GM20000 (cell line): ENCODE measurements around the gene CLSTN2.

Source experiments
- DNase-seq: peaks from one replicate; pipeline ENCODE4 v3.0.0; 2012; ENCODE audit warnings: low spot score
- CTCF ChIP-seq: IDR thresholded peaks from 2 replicates; pipeline ENCODE4 v1.5.1; 2012; ENCODE audit warnings: mild to moderate bottlenecking, control low read depth; ENCODE audit errors: extremely low read depth, missing control alignments

Gene CLSTN2

GRCh38 chr3:140244893-140245292 lies 309.9 kb downstream of the CLSTN2 start:
- no peak for DNase-seq
- TF ChIP-seq CTCF, result no peak

DNA sequence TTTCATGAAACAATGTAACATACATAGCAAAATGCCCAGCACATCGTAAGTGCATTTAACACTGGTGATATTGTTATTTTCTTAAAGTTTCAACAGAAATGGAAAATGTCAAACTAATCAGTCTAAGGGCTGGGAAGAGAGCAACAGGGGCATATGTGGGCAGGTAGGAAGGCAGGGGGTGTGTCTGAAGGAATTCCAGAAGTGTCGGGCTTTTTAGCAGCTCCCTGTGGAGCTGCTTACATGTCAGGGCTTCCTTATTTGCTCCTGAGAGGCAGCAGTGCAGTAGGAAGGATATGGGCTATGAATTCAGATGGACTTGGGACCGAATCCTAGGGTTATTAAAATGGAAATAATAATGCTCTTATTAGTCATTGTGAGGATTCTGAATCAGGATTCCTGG lies 311.6 kb downstream of the CLSTN2 start:
- TF ChIP-seq CTCF, result no peak
- no peak for DNase-seq

- no peak for TF ChIP-seq CTCF
- DNase-seq, result no peak
Observed at GRCh38 chr3:140247775-140248174, 312.8 kb downstream of the CLSTN2 start.

DNA sequence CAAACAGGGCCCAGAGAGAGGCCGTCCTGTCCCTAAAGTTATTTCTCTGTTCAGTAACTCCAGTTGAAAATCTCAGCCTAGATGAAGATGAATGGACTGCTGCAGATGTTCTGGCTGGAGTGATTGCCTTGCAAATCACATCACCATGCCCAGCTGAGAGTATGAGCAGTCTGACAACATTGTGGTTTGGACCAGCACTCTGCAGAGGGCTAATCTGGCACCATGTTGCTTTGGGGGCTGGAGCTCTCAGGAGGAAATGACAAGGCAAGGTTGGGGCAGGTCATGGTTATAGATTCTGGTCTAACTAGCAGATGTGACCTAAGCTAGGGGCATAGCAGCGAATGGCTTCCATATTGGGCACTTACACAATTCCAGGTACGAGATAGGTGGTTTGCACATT lies 314.2 kb downstream of the CLSTN2 start:
- TF ChIP-seq CTCF, result no peak
- no peak for DNase-seq

DNA sequence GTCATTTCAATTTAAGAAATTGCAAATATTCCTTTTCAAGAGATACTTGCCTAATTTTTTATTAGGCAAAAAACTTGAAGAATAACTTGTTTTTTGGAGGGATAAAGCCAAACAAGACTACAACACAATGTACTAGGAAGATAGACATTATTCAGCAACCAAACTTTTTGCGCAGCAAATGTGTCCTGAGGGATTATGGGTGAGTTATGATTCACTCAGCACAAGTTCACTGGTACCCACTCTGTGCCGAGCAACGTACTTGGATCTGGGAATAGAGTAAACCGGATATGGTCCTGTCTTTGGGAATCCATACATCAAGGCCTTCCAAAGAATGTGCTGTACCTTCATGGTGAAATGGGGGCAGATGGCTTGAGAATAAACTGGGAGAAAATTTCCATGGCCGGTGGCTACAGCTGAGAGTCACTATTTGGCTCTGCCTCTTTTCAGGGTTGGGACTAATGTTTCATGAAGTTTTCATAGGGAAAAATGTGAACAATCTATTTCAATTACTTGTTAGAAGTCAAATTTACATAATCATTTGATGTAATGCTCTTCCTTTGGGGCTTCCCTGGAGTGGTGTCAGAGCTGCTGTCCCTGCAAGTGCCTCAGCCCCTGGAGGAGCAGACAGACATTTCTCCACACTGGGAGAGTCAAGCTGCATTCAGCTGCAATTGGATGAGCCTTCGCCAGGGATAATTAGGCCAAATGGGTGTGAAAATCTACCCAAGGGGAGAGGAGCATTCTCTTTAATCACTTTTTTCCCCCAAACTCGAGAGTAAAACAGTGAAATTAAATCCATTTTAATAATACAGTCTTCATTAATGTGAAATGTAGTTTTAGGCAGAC lies 315.2 kb downstream of the CLSTN2 start:
- no peak for DNase-seq
- TF ChIP-seq CTCF, result no peak

DNA sequence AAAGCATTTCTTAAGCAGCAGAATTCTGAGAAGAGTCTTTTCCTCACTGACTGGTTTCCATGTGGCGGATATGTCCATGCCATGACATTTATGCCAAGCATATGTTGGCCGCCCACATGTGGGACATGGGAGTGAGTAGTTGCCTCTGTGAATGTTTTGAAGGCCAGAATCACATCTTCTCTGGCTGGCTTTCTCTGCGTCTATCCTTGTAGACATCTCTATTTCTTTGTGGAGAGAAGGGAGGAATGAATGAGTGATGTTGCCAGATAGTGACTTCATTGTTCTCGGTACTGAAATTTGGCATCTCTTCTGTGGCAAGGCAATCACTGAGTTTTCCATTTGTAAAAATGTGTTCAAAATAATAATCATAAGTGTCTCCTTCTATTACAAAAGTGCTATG lies 316.0 kb downstream of the CLSTN2 start:
- TF ChIP-seq CTCF, result no peak
- DNase-seq, result no peak

DNA sequence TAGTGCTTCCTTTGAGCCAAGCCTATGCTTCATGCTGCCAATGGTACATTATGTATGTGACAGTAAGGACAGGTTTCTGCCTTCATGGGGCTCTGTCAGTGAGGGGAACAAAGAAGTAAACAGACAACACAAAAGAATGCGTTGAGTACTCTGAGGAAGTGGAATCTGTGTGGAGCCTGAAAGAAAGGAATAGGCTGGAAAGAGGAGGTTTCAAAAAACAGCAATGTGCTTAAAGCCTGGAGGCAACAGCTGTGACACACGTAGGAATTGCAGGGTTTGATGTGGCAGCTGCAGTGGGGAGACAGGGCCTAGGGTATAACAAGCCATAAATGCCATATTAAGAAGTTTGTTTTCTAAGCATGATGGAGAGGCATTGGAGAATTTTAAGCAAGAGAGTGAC lies 316.7 kb downstream of the CLSTN2 start:
- TF ChIP-seq CTCF, result no peak
- no peak for DNase-seq
